IMR-90 (cell line): Measurements from ENCODE around the gene TNFRSF17. TPM values are rescaled to one million over a fixed set of nuclear protein-coding genes. Genes with fewer than 3 reads are reported as not detected.

ENCODE experiments used
- ATAC-seq: fragments of 200-7000 bp; cut with Tn5 transposase; 2 replicates; pipeline ENCODE4 v1.9.1; 2020; ENCODE audit warnings: low read depth, mild to moderate bottlenecking, moderate library complexity
- BruUV-seq: library from RNA; stranded (reverse); fragments of 400-500 nt; replicated peaks from 2 replicates; lab custom pipeline; 2021; lab: Mats Ljungman, UMichigan
- CTCF ChIA-PET: fragments of 300-600 bp; formaldehyde crosslinking; extraction: SDS; loops from one replicate; lab custom pipeline; 2021; ENCODE audit warnings: antibody characterized with exemption; lab: Yijun Ruan, JAX
- POLR2A ChIA-PET: fragments of 300-600 bp; sonication (Branson Sonifier 250); formaldehyde crosslinking; loops from one replicate; lab custom pipeline; 2022; ENCODE audit warnings: antibody characterized with exemption; ENCODE audit not compliant: unreplicated experiment; lab: Charles Lee
- DNase-seq: peaks from one replicate; pipeline ENCODE4 v3.0.0; 2013
- H2AFZ ChIP-seq: replicated peaks from 2 replicates; pipeline ENCODE3; 2013; ENCODE audit warnings: low read length, mild to moderate bottlenecking; ENCODE audit not compliant: poor library complexity
- H2AK5ac ChIP-seq: 2 replicates; pipeline ENCODE4 v1.6.1; 2013; ENCODE audit warnings: low read depth, low read length, inconsistent platforms
- H2AK9ac ChIP-seq: replicated peaks from 2 replicates; pipeline ENCODE3; 2013; ENCODE audit warnings: mild to moderate bottlenecking, low read depth, low read length, moderate library complexity; ENCODE audit not compliant: poor library complexity
- H2BK120ac ChIP-seq: 2 replicates; pipeline ENCODE4 v1.6.1; 2013; ENCODE audit warnings: low read depth, low read length, inconsistent platforms
- H2BK15ac ChIP-seq: 3 replicates; pipeline ENCODE4 v1.6.1; 2013; ENCODE audit warnings: low read depth, low read length, inconsistent platforms
- H2BK20ac ChIP-seq: 2 replicates; pipeline ENCODE4 v1.6.1; 2013; ENCODE audit warnings: low read depth, mild to moderate bottlenecking, inconsistent platforms, low read length, moderate library complexity
- H2BK5ac ChIP-seq: 2 replicates; pipeline ENCODE4 v1.6.1; 2013; ENCODE audit warnings: mild to moderate bottlenecking, low read depth, low read length, inconsistent platforms; ENCODE audit not compliant: poor library complexity, severe bottlenecking
- H3K14ac ChIP-seq: replicated peaks from 2 replicates; pipeline ENCODE4 v1.6.1; 2013; ENCODE audit warnings: low read depth, low read length, inconsistent platforms
- H3K18ac ChIP-seq: 2 replicates; pipeline ENCODE4 v1.6.1; 2013; ENCODE audit warnings: low read depth, low read length, control low read depth
- H3K23ac ChIP-seq: 2 replicates; pipeline ENCODE4 v1.6.1; 2013; ENCODE audit warnings: low read depth, low read length, inconsistent platforms
- H3K27ac ChIP-seq: 2 replicates; pipeline ENCODE4 v1.5.1; 2013; ENCODE audit warnings: mild to moderate bottlenecking, control low read depth, low read length; ENCODE audit not compliant: insufficient read depth
- H3K27me3 ChIP-seq: 2 replicates; pipeline ENCODE4 v1.6.1; 2013; ENCODE audit warnings: low read length; ENCODE audit not compliant: control insufficient read depth, insufficient read depth
- H3K36me3 ChIP-seq: 2 replicates; pipeline ENCODE4 v1.6.1; 2013; ENCODE audit warnings: low read length, mixed read lengths; ENCODE audit not compliant: control insufficient read depth, insufficient read depth
- H3K4ac ChIP-seq: 2 replicates; pipeline ENCODE4 v1.6.1; 2013; ENCODE audit warnings: low read depth, low read length, inconsistent platforms
- H3K4me1 ChIP-seq: 2 replicates; pipeline ENCODE4 v1.6.1; 2013; ENCODE audit warnings: low read length, mixed read lengths; ENCODE audit not compliant: control insufficient read depth, insufficient read depth
- H3K4me2 ChIP-seq: 2 replicates; pipeline ENCODE4 v1.6.1; 2013; ENCODE audit warnings: low read depth, mild to moderate bottlenecking, control low read depth, low read length, moderate library complexity
- H3K4me3 ChIP-seq: 2 replicates; pipeline ENCODE4 v1.5.1; 2013; ENCODE audit warnings: low read depth, mild to moderate bottlenecking, control low read depth, low read length, moderate library complexity; ENCODE audit not compliant: insufficient read depth
- H3K56ac ChIP-seq: 2 replicates; pipeline ENCODE4 v1.6.1; 2013; ENCODE audit warnings: low read length, inconsistent platforms; ENCODE audit not compliant: insufficient read depth; ENCODE audit errors: extremely low read depth
- H3K79me1 ChIP-seq, 2 experiments: 2 replicates each; pipeline ENCODE4 v1.6.1; 2013; ENCODE audit warnings: low read length in 2 of 2, inconsistent platforms in 1 of 2, low read depth in 1 of 2
- H3K9ac ChIP-seq: 2 replicates; pipeline ENCODE4 v1.6.1; 2013; ENCODE audit warnings: low read depth, low read length, control low read depth
- H3K9me1 ChIP-seq: 2 replicates; pipeline ENCODE4 v1.6.1; 2013; ENCODE audit warnings: low read length, inconsistent platforms; ENCODE audit not compliant: insufficient read depth
- H3K9me3 ChIP-seq: 2 replicates; pipeline ENCODE4 v1.6.1; 2013; ENCODE audit warnings: low read length; ENCODE audit not compliant: control insufficient read depth, insufficient read depth
- H4K20me1 ChIP-seq: 2 replicates; pipeline ENCODE4 v1.6.1; 2013; ENCODE audit warnings: low read length, inconsistent platforms; ENCODE audit not compliant: insufficient read depth
- H4K5ac ChIP-seq: 2 replicates; pipeline ENCODE4 v1.6.1; 2013; ENCODE audit warnings: mild to moderate bottlenecking, low read depth, low read length, control low read depth
- H4K8ac ChIP-seq, 2 experiments: 2 replicates each; pipeline ENCODE4 v1.6.1; 2013; ENCODE audit warnings: low read depth in 2 of 2, low read length in 2 of 2, control low read depth in 1 of 2, inconsistent platforms in 1 of 2
- H4K91ac ChIP-seq: 2 replicates; pipeline ENCODE4 v1.6.1; 2013; ENCODE audit warnings: low read depth, low read length, inconsistent platforms; ENCODE audit not compliant: insufficient read depth
- BHLHE40 ChIP-seq: fragments of 150-350 bp; IDR thresholded peaks from 2 replicates; pipeline ENCODE4 v1.6.1; 2016; ENCODE audit warnings: mild to moderate bottlenecking, low read depth, low read length
- CEBPB ChIP-seq: IDR thresholded peaks from 2 replicates; pipeline ENCODE4 v1.6.1; 2012; ENCODE audit warnings: low read depth, low read length, improper control_type of control experiment
- CHD1 ChIP-seq: IDR thresholded peaks from 2 replicates; pipeline ENCODE4 v1.6.1; 2012; ENCODE audit warnings: low read depth, low read length, improper control_type of control experiment
- FOS ChIP-seq: fragments of 150-350 bp; IDR thresholded peaks from 2 replicates; pipeline ENCODE4 v1.6.1; 2016; ENCODE audit warnings: low read depth, low read length
- MAFK ChIP-seq: IDR thresholded peaks from 2 replicates; pipeline ENCODE4 v1.6.1; 2012; ENCODE audit warnings: low read depth, low read length, improper control_type of control experiment
- MAZ ChIP-seq: IDR thresholded peaks from 2 replicates; pipeline ENCODE4 v1.6.1; 2012; ENCODE audit warnings: low read depth, mild to moderate bottlenecking, low read length, improper control_type of control experiment, moderate library complexity, borderline replicate concordance
- MXI1 ChIP-seq: IDR thresholded peaks from 2 replicates; pipeline ENCODE4 v1.6.1; 2012; ENCODE audit warnings: low read depth, mild to moderate bottlenecking, low read length, moderate library complexity, borderline replicate concordance
- NFE2L2 ChIP-seq: fragments of 150-350 bp; IDR thresholded peaks from 2 replicates; pipeline ENCODE4 v1.6.1; 2016; ENCODE audit warnings: low read depth, mild to moderate bottlenecking, low read length
- POLR2A ChIP-seq: IDR thresholded peaks from 2 replicates; pipeline ENCODE4 v1.6.1; 2012; ENCODE audit warnings: mild to moderate bottlenecking, low read depth, low read length
- RAD21 ChIP-seq: IDR thresholded peaks from 2 replicates; pipeline ENCODE4 v1.6.1; 2012; ENCODE audit warnings: low read length, improper control_type of control experiment
- RCOR1 ChIP-seq: IDR thresholded peaks from 2 replicates; pipeline ENCODE4 v1.6.1; 2012; ENCODE audit warnings: mild to moderate bottlenecking, low read length, improper control_type of control experiment; ENCODE audit not compliant: insufficient replicate concordance
- RFX5 ChIP-seq: IDR thresholded peaks from 2 replicates; pipeline ENCODE4 v1.8.0; 2012; ENCODE audit warnings: low read depth, mild to moderate bottlenecking, low read length, moderate library complexity
- SMC3 ChIP-seq: fragments of 150-350 bp; IDR thresholded peaks from 2 replicates; pipeline ENCODE4 v1.6.1; 2016; ENCODE audit warnings: low read depth, mild to moderate bottlenecking, antibody characterized with exemption, low read length, moderate library complexity
- WGBS, 2 experiments: methylation state at CpG; one replicate each; pipeline versions ENCODE4 v1.1.5 to v1.1.7; 2013; ENCODE audit warnings: missing lambda C conversion rate in 2 of 2; ENCODE audit not compliant: insufficient read length in 1 of 2; ENCODE audit errors: extremely low coverage in 2 of 2; 5-methylcytosine and 5-hydroxymethylcytosine counted together
- dilution Hi-C: fragments of 300-500 bp; cut with HindIII; formaldehyde crosslinking; loops from one replicate; pipeline ENCODE4 v1.14.3; 2018; ENCODE audit warnings: low sequenced_read_pairs; ENCODE audit not compliant: unreplicated experiment
- in situ Hi-C: fragments of 300-500 bp; cut with MboI; formaldehyde crosslinking; loops from 3 replicates; pipeline ENCODE4 v1.14.3; 2019; ENCODE audit warnings: low sequenced_read_pairs, inconsistent platforms, mixed read lengths
- intact Hi-C: fragments of 100-400 bp; cut with micrococcal nuclease; formaldehyde crosslinking; loops from 2 replicates; pipeline ENCODE4 v1.10.0; 2022
- polyA plus RNA-seq, 3 experiments: library from polyadenylated mRNA; depleted of rRNA; stranded (reverse); fragments of >200 nt; gene quantifications; 2 replicates each; pipeline ENCODE4 v1.2.3, GENCODE V29; 2012; ENCODE audit warnings: low replicate concordance in 1 of 3
- total RNA-seq: library from RNA; depleted of rRNA; stranded (reverse); fragments of >200 nt; gene quantifications from 2 replicates; pipeline ENCODE4 v1.2.3, GENCODE V29; 2012
- TF ChIP-seq, protein P1 (sequence below): fragments of 150-350 bp; IDR thresholded peaks from 2 replicates; pipeline ENCODE4 v1.6.1; 2017; ENCODE audit warnings: mild to moderate bottlenecking, antibody characterized with exemption, low read length, low read depth
- TF ChIP-seq, protein P2 (sequence below): fragments of 150-350 bp; IDR thresholded peaks from 2 replicates; pipeline ENCODE4 v1.6.1; 2016; ENCODE audit warnings: low read depth, mild to moderate bottlenecking, low read length, moderate library complexity, borderline replicate concordance
- TF ChIP-seq, protein P3 (sequence below): conservative IDR thresholded peaks from 2 replicates; pipeline ENCODE4 v1.5.1; 2012; ENCODE audit warnings: mild to moderate bottlenecking, low read depth, low read length, improper control_type of control experiment

Gene TNFRSF17
- total and polyA plus RNA-seq, 2 of the 4 experiments (the other 2 are of a cell fraction): not detected

DNA sequence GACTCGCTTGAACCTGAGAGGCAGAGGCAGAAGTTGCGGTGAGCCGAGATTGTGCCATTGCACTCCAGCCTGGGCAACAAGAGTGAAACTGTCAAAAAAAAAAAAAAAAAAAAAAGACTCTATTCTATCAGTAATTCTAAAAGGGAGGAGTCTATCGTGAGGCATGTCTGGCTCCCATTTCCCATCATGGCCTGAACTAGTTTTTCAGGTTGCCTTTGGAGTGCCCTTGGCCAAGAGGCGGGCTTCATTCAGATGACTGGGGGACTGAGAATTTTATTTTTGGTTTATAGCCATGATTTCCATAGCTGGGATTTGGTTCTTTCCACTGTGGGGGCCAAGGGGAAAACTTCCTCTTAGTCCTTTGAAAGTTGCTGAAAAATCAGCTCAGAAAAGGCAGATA lies 8.1 kb downstream of the TNFRSF17 start:
- TF ChIP-seq CHD1 (no peak), MAZ (no peak), FOS (no peak), NFE2L2 (no peak), CEBPB (no peak), RCOR1 (no peak), BHLHE40 (no peak), RFX5 (no peak), MAFK (no peak), MXI1 (no peak), SMC3 (no peak), POLR2A (no peak), RAD21 (no peak)
- TF ChIP-seq, protein P1, sequence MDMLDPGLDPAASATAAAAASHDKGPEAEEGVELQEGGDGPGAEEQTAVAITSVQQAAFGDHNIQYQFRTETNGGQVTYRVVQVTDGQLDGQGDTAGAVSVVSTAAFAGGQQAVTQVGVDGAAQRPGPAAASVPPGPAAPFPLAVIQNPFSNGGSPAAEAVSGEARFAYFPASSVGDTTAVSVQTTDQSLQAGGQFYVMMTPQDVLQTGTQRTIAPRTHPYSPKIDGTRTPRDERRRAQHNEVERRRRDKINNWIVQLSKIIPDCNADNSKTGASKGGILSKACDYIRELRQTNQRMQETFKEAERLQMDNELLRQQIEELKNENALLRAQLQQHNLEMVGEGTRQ: no peak
- TF ChIP-seq, protein P2, sequence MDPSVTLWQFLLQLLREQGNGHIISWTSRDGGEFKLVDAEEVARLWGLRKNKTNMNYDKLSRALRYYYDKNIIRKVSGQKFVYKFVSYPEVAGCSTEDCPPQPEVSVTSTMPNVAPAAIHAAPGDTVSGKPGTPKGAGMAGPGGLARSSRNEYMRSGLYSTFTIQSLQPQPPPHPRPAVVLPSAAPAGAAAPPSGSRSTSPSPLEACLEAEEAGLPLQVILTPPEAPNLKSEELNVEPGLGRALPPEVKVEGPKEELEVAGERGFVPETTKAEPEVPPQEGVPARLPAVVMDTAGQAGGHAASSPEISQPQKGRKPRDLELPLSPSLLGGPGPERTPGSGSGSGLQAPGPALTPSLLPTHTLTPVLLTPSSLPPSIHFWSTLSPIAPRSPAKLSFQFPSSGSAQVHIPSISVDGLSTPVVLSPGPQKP: no peak
- TF ChIP-seq, protein P3, sequence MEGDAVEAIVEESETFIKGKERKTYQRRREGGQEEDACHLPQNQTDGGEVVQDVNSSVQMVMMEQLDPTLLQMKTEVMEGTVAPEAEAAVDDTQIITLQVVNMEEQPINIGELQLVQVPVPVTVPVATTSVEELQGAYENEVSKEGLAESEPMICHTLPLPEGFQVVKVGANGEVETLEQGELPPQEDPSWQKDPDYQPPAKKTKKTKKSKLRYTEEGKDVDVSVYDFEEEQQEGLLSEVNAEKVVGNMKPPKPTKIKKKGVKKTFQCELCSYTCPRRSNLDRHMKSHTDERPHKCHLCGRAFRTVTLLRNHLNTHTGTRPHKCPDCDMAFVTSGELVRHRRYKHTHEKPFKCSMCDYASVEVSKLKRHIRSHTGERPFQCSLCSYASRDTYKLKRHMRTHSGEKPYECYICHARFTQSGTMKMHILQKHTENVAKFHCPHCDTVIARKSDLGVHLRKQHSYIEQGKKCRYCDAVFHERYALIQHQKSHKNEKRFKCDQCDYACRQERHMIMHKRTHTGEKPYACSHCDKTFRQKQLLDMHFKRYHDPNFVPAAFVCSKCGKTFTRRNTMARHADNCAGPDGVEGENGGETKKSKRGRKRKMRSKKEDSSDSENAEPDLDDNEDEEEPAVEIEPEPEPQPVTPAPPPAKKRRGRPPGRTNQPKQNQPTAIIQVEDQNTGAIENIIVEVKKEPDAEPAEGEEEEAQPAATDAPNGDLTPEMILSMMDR: no peak
- Histone ChIP-seq H3K79me1 (peaks cover 14 to 26% of the 10 kb centered on the region in 2 experiments), H4K91ac (no peak overlapping the region), H2AK5ac (no peak overlapping the region), H3K36me3 (no peaks in the 10 kb centered on the region), H2BK5ac (no peak overlapping the region), H3K4me2 (no peak overlapping the region), H3K56ac (no peak overlapping the region), H3K4me1 (no peaks in the 10 kb centered on the region), H2AK9ac (no peak overlapping the region), H4K20me1 (no peaks in the 10 kb centered on the region; the same call in 1 of the 2 replicates), H3K9me1 (0 out of 2 replicates have a peak, but pooled peaks cover 3% of the 10 kb centered on the region), H2BK120ac (no peak overlapping the region), H3K9ac (no peak overlapping the region), H4K5ac (no peak overlapping the region), H3K4ac (no peak overlapping the region), H3K23ac (no peak overlapping the region), H4K8ac (no peak overlapping the region), H2BK20ac (no peak overlapping the region), H3K4me3 (no peak overlapping the region), H3K9me3 (no peaks in the 10 kb centered on the region), H3K14ac (no peak overlapping the region), H3K27me3 (no peaks in the 10 kb centered on the region), H2AFZ (no peak overlapping the region), H3K18ac (no peak overlapping the region), H2BK15ac (no peak overlapping the region), H3K27ac (no peak overlapping the region)
- ChIA-PET CTCF (interaction anchor here (1.1 kb wide), 1 partner anchor 95 kb away, joined by 4 read pairs; no protein-coding TSS in a partner anchor), POLR2A (no interaction called here)
- in situ Hi-C loops: no loop called here
- dilution Hi-C loops: no loop called here
- intact Hi-C loops: loop anchor here (10.0 kb wide), 2 partner anchors 78 to 118 kb away; partner anchors contain the start of gene RSL1D1
- WGBS, 2 experiments: no CpG with 5 or more reads among the region's 5 CpGs
- ATAC-seq (no peak), DNase-seq (no peak)
- BruUV-seq: no TSS peak
